Ovary (tissue), 3 donors: ENCODE measurements around the gene UBA3.

Experiments used
- EP300 ChIP-seq: sonication (generic); formaldehyde crosslinking; IDR thresholded peaks from one replicate; pipeline ENCODE4 v1.6.1; 2017; ENCODE audit warnings: antibody characterized with exemption
- POLR2A ChIP-seq: fragments of 450-650 bp; IDR thresholded peaks from one replicate; pipeline ENCODE4 v1.6.1; 2017; ENCODE audit warnings: antibody characterized with exemption, mild to moderate bottlenecking, moderate library complexity
- TF ChIP-seq, protein P1 (sequence below), 3 donors: fragments of 450-650 bp in 2 of 3; fragments of 200-600 bp in 1 of 3; IDR thresholded peaks; one replicate each; pipeline versions ENCODE4 v1.5.1 to v1.8.0; 2016 to 2022; ENCODE audit warnings: antibody characterized with exemption in 3 of 3, mild to moderate bottlenecking in 1 of 3
- donor health status: DM: no; HTN: no; CAD: no.

DNA sequence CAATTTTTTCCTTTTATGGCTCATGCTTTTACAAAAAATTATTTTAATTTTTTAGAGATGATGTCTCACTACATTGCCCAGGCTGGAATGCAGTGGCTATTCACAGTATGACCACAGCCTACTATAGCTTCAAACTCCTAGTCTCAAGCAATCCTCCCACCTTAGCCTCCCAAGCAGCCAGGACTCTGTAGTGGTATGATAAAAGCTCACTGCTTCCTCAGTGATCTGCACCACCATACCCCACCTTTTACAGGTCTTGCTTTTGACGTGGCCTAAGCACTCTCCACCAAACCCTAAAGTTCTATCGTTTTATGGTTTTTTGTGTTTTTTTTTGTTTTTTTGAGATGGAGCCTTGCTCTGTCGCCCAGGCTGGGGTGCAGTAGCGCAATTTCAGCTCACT is 14.0 kb downstream of the UBA3 start:
- TF ChIP-seq, protein P1, sequence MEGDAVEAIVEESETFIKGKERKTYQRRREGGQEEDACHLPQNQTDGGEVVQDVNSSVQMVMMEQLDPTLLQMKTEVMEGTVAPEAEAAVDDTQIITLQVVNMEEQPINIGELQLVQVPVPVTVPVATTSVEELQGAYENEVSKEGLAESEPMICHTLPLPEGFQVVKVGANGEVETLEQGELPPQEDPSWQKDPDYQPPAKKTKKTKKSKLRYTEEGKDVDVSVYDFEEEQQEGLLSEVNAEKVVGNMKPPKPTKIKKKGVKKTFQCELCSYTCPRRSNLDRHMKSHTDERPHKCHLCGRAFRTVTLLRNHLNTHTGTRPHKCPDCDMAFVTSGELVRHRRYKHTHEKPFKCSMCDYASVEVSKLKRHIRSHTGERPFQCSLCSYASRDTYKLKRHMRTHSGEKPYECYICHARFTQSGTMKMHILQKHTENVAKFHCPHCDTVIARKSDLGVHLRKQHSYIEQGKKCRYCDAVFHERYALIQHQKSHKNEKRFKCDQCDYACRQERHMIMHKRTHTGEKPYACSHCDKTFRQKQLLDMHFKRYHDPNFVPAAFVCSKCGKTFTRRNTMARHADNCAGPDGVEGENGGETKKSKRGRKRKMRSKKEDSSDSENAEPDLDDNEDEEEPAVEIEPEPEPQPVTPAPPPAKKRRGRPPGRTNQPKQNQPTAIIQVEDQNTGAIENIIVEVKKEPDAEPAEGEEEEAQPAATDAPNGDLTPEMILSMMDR (IDR thresholded peaks at IDR 0.05), result no peak
- TF ChIP-seq EP300 (no peak), POLR2A (no peak)
